Prostate gland (tissue), 2 donors: ENCODE measurements around the gene MTHFD2L.

ENCODE experiments used
- CTCF ChIP-seq, 4 experiments: fragments of 200-600 bp in 2 of 4; fragments of 450-650 bp in 2 of 4; sonication (generic) in 2 of 4; IDR thresholded peaks; 1 replicate in 3 of 4; 2 replicates in 1 of 4; pipeline ENCODE4 v1.5.1; 2016 to 2019; ENCODE audit warnings: antibody characterized with exemption in 4 of 4, mild to moderate bottlenecking in 2 of 4, moderate library complexity in 2 of 4
- POLR2A ChIP-seq: fragments of 450-650 bp; IDR thresholded peaks from one replicate; pipeline ENCODE4 v1.6.1; 2016; ENCODE audit warnings: antibody characterized with exemption, mild to moderate bottlenecking

DNA sequence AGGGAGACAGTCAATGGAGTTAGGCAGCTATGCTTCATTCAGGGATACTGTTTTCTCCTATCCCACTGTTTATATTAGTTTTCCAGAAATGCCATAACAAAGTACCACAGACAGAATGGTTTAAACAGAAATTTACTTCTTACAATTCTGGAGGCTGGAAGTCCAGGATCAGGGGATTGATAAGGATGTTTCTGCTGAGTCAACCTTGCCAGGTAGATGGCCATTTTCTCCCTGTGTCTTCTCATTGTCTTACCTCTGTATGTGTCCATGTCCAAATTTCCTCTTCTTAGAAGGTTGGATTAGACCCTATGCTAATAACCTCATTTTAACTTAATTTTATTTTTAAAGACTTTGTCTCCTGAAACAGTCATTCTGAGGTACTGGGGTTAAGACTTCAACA, 129.9 kb downstream of the MTHFD2L start:
- TF ChIP-seq CTCF (IDR thresholded peaks at IDR 0.05): no peak
- no peak for TF ChIP-seq POLR2A
